Neural cell (in vitro differentiated cells): ENCODE results near the gene RPS15. TPM values are rescaled to one million over a fixed set of nuclear protein-coding genes. Genes with fewer than 3 reads are reported as not detected.

Experiments used
- H2AFZ ChIP-seq: fragments of 200-600, 300-800 bp; sonication (generic), shearing (Covaris generic); 2 replicates; pipeline ENCODE4 v1.6.0; 2014; ENCODE audit warnings: low read depth, mild to moderate bottlenecking, antibody characterized with exemption, low read length, moderate library complexity
- H3F3A ChIP-seq: fragments of 200-600 bp; shearing (Covaris generic); 2 replicates; pipeline ENCODE4 v1.6.1; 2016; ENCODE audit warnings: mild to moderate bottlenecking, moderate library complexity, mixed read lengths, antibody characterized with exemption, low read length; ENCODE audit not compliant: insufficient read depth, poor library complexity, severe bottlenecking
- H3K27ac ChIP-seq: fragments of 200-600, 300-800 bp; sonication (generic), shearing (Covaris generic); 2 replicates; pipeline ENCODE4 v1.5.1; 2014; ENCODE audit warnings: mild to moderate bottlenecking, low read length, moderate library complexity
- H3K27me3 ChIP-seq: fragments of 300-800, 200-600 bp; sonication (generic), shearing (Covaris generic); 2 replicates; pipeline ENCODE4 v1.6.0; 2014; ENCODE audit warnings: mild to moderate bottlenecking, low read depth, low read length, moderate library complexity; ENCODE audit not compliant: insufficient read depth
- H3K36me3 ChIP-seq: fragments of 300-800, 200-600 bp; sonication (generic), shearing (Covaris generic); 2 replicates; pipeline ENCODE4 v1.5.1; 2014; ENCODE audit warnings: mild to moderate bottlenecking, antibody characterized with exemption, low read length, moderate library complexity; ENCODE audit not compliant: insufficient read depth
- H3K4me2 ChIP-seq: fragments of 300-800, 200-600 bp; sonication (generic), shearing (Covaris generic); 2 replicates; pipeline ENCODE4 v1.6.0; 2014; ENCODE audit warnings: mild to moderate bottlenecking, low read length
- H3K4me3 ChIP-seq: fragments of 300-800, 200-600 bp; sonication (generic), shearing (Covaris generic); 2 replicates; pipeline ENCODE4 v1.5.1; 2014; ENCODE audit warnings: mild to moderate bottlenecking, low read length, moderate library complexity
- H3K79me2 ChIP-seq: fragments of 200-600 bp; shearing (Covaris generic); replicated peaks from 2 replicates; pipeline ENCODE4 v1.6.0; 2014; ENCODE audit warnings: mild to moderate bottlenecking, low read length, moderate library complexity; ENCODE audit not compliant: insufficient read depth
- H3K9ac ChIP-seq: fragments of 300-800, 200-600 bp; sonication (generic), shearing (Covaris generic); 2 replicates; pipeline ENCODE4 v1.6.1; 2016; ENCODE audit warnings: mild to moderate bottlenecking, low read length, mixed read lengths
- H3K9me2 ChIP-seq: fragments of 200-600 bp; shearing (Covaris generic); 2 replicates; pipeline ENCODE4 v1.6.1; 2016; ENCODE audit warnings: mild to moderate bottlenecking, low read length, mixed read lengths; ENCODE audit not compliant: insufficient read depth
- H3K9me3 ChIP-seq: fragments of 200-600, 300-800 bp; sonication (generic), shearing (Covaris generic); 2 replicates; pipeline ENCODE4 v1.6.1; 2016; ENCODE audit warnings: mild to moderate bottlenecking, mixed run types, low read length, moderate library complexity, mixed read lengths
- H4K20me1 ChIP-seq: fragments of 200-600 bp; shearing (Covaris generic); 2 replicates; pipeline ENCODE4 v1.6.1; 2016; ENCODE audit warnings: mild to moderate bottlenecking, mixed run types; ENCODE audit not compliant: insufficient read depth
- CTCF ChIP-seq: fragments of 450-650 bp; IDR thresholded peaks from 2 replicates; pipeline ENCODE4 v1.5.1; 2014; ENCODE audit warnings: antibody characterized with exemption, mild to moderate bottlenecking, moderate library complexity; ENCODE audit not compliant: poor library complexity, severe bottlenecking
- EP300 ChIP-seq: fragments of 450-650 bp; conservative IDR thresholded peaks from 2 replicates; pipeline ENCODE4 v1.6.1; 2014; ENCODE audit warnings: antibody characterized with exemption, mild to moderate bottlenecking, moderate library complexity; ENCODE audit not compliant: poor library complexity, severe bottlenecking
- EZH2 ChIP-seq: fragments of 200-600, 300-800 bp; shearing (Covaris generic), sonication (generic); IDR thresholded peaks from 2 replicates; pipeline ENCODE4 v1.6.1; 2014; ENCODE audit warnings: antibody characterized with exemption, low read length, borderline replicate concordance, mild to moderate bottlenecking; ENCODE audit not compliant: insufficient read depth, poor library complexity, severe bottlenecking
- MXI1 ChIP-seq: fragments of 450-650 bp; conservative IDR thresholded peaks from 2 replicates; pipeline ENCODE4 v1.6.1; 2014; ENCODE audit warnings: antibody characterized with exemption, mild to moderate bottlenecking; ENCODE audit not compliant: poor library complexity, severe bottlenecking
- POLR2AphosphoS5 ChIP-seq: IDR thresholded peaks from 2 replicates; pipeline ENCODE4 v1.6.1; 2012
- RAD21 ChIP-seq: fragments of 450-650 bp; conservative IDR thresholded peaks from 2 replicates; pipeline ENCODE4 v1.6.1; 2014; ENCODE audit warnings: antibody characterized with exemption, mild to moderate bottlenecking, moderate library complexity
- REST ChIP-seq: IDR thresholded peaks from 2 replicates; pipeline ENCODE4 v1.6.1; 2012; ENCODE audit warnings: borderline replicate concordance
- SMC3 ChIP-seq: fragments of 450-650 bp; conservative IDR thresholded peaks from 2 replicates; pipeline ENCODE4 v1.6.1; 2014; ENCODE audit warnings: antibody characterized with exemption, mild to moderate bottlenecking, moderate library complexity; ENCODE audit not compliant: poor library complexity
- TAF1 ChIP-seq: IDR thresholded peaks from 2 replicates; pipeline ENCODE4 v1.6.1; 2012; ENCODE audit warnings: low read depth
- polyA plus RNA-seq: library from polyadenylated mRNA; depleted of rRNA; stranded (reverse); fragments of >200 nt; gene quantifications from 2 replicates; pipeline ENCODE4 v1.2.3, GENCODE V29; 2014

Gene RPS15
- polyA plus RNA-seq, 1 donor from 2014 or later = 591 TPM

- no peak overlapping the region for H3K4me2 ChIP-seq
- no peaks in the 10 kb centered on the region for H3K79me2 ChIP-seq
- H3K9me3 ChIP-seq = no peaks in the 10 kb centered on the region
- H4K20me1 ChIP-seq = no peaks in the 10 kb centered on the region
- TF ChIP-seq REST = no peak
- no peak for TF ChIP-seq CTCF
- TF ChIP-seq EZH2 = no peak
- H3K36me3 ChIP-seq = no peaks in the 10 kb centered on the region
- no peak overlapping the region for H3K9ac ChIP-seq
- H3K4me3 ChIP-seq = no peak overlapping the region
- no peaks in the 10 kb centered on the region for H3F3A ChIP-seq
- H3K9me2 ChIP-seq = no peaks in the 10 kb centered on the region
- no peak overlapping the region for H2AFZ ChIP-seq
- no peak overlapping the region for H3K27ac ChIP-seq
- no peaks in the 10 kb centered on the region for H3K27me3 ChIP-seq
These were observed 12.3 kb upstream of the RPS15 start for GRCh38 chr19:1425902-1426301.

- no peak for TF ChIP-seq MXI1
- no peak for TF ChIP-seq SMC3
- no peak for TF ChIP-seq EZH2
- no peak for TF ChIP-seq CTCF
- TF ChIP-seq RAD21 = no peak
- no peak for TF ChIP-seq POLR2AphosphoS5
- no peak for TF ChIP-seq REST
- TF ChIP-seq EP300 = no peak
- no peak for TF ChIP-seq TAF1
- no peak overlapping the region for H3K9ac ChIP-seq
- no peaks in the 10 kb centered on the region for H3K9me3 ChIP-seq
- H2AFZ ChIP-seq = no peak overlapping the region
- H3F3A ChIP-seq = no peaks in the 10 kb centered on the region
- no peaks in the 10 kb centered on the region for H3K36me3 ChIP-seq
- H3K4me2 ChIP-seq = no peak overlapping the region
- H3K27me3 ChIP-seq = no peaks in the 10 kb centered on the region
- H3K9me2 ChIP-seq = no peaks in the 10 kb centered on the region
- no peaks in the 10 kb centered on the region for H4K20me1 ChIP-seq
- no peak overlapping the region for H3K4me3 ChIP-seq
- H3K27ac ChIP-seq = no peak overlapping the region
- no peaks in the 10 kb centered on the region for H3K79me2 ChIP-seq
These were observed 11.5 kb upstream of the RPS15 start for GRCh38 chr19:1426736-1427135.
